ENCODE measurements around the gene MBNL1. TPM values are rescaled to one million over a fixed set of nuclear protein-coding genes. Genes with fewer than 3 reads are reported as not detected.
A peak's percentile ranks its signal among the peaks of the same experiment; 100 is the strongest.
"Not testable (repeated sequence)": the region's sequence is repeated elsewhere in the genome, so short reads cannot be mapped to it uniquely, and the experiment has no call there.

MBNL1 gene
- total RNA-seq, 1 donor, result 465 TPM

DNA sequence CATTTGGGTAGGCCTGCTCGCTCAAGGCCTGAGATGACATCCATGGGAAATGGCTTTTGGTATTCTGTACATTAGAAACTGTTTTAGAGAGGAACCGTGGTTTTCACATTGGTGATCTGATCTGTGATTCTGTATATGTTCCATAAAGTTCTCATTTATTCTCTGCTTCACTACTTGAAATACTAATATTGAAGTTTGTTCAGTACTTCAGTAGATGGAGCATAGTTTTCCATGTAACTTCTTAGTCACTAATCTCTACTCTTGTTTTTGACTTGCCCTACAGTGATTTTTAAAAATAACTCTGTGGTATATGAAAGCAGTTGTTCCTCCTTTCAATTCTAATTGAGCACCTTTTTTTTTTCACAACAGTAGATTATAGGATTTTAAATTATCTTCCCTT is 66.5 kb downstream of the MBNL1 start:
- TF ChIP-seq, protein P1, sequence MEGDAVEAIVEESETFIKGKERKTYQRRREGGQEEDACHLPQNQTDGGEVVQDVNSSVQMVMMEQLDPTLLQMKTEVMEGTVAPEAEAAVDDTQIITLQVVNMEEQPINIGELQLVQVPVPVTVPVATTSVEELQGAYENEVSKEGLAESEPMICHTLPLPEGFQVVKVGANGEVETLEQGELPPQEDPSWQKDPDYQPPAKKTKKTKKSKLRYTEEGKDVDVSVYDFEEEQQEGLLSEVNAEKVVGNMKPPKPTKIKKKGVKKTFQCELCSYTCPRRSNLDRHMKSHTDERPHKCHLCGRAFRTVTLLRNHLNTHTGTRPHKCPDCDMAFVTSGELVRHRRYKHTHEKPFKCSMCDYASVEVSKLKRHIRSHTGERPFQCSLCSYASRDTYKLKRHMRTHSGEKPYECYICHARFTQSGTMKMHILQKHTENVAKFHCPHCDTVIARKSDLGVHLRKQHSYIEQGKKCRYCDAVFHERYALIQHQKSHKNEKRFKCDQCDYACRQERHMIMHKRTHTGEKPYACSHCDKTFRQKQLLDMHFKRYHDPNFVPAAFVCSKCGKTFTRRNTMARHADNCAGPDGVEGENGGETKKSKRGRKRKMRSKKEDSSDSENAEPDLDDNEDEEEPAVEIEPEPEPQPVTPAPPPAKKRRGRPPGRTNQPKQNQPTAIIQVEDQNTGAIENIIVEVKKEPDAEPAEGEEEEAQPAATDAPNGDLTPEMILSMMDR (IDR thresholded peaks at IDR 0.05; ENCODE audit: insufficient read depth, low read length), result no peak
- DNase-seq (ENCODE audit: low read depth), result no peak
- H3K4me3 ChIP-seq (ENCODE audit: low read depth, low read length), result no peak overlapping the region

DNA sequence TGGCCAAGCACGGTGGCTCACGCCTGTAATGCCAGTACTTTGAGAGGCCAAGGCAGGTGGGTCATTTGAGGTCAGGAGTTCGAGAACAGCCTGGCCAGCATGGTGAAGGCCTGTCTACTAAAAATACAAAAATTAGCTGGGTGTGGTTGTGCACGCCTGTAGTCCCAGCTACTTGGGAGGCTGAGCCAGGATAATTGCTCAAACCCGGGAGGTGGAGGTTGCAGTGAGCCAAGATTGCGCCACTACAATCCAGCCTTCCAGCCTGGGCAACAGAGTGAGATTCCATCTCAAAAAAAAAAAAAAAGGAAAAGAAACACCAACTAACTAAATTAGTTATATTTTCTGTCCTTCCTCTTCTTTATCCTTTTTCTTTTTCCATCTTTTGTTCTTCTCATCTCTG is 68.6 kb downstream of the MBNL1 start:
- not testable (repeated sequence) for H3K4me3 ChIP-seq (ENCODE audit: low read depth, low read length)

DNA sequence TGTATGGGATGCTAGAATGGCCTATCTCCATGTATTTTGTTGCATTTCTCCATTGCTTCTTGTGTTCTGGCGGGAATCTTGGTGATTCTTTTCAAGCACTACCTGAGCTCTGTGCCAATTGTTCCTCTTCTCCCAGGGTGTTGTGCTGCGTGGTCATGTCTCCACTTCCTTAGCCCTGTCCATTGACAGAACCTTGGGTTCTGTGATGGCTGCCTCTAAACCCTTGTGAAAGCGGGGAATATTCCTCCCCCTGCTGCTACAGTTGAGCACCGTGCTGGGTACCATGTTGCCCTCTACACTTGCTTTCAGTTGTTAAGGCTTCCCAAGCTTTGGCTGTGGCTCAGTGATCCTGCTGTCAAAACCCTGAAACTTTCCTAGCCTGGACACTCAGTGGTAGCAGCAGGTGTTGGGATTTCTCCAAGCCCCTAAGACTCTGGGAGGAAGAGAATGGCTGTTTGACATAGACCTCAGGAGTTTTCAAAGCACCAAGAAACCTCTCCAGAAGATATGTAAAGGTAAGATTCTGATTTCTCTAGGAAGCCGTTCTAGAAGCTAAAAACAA is 69.5 kb downstream of the MBNL1 start:
- TF ChIP-seq, protein P1 (IDR thresholded peaks at IDR 0.05; ENCODE audit: insufficient read depth, low read length), result no peak
- DNase-seq (ENCODE audit: low read depth), result no peak
- no peak overlapping the region for H3K4me3 ChIP-seq (ENCODE audit: low read depth, low read length)

More for the DNA sequence above, 68.6 kb downstream of the MBNL1 start:
- DNase-seq (ENCODE audit: low read depth), result peak; percentile 47

DNA sequence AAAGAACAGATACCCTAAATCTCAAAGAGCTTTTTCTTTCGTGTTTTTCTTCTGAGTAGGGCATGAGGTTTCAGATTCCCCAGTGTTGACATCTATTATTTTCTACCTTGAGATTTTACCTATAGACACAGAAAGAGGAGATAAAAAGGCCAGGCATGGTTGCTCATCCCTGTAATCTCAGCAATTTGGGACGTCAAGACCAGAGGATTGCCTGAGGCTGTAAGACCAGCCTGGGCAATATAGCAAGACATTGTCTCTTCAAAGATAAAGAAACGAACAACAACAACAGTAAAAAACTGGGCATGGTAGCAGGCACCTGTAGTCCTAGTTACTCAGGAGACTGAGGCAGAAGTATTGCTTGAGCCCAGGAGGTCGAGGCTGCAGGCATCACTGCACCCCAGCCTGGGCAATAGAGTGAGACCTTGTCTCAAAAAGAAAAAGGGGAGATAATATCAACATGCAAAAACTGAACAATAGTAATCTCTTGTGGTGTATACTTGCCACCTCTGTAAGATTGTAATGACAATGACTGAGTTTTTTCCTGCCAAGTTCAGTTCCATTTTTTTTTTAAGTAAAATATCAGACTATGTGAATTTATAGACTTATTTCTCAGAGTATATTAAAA is 71.3 kb downstream of the MBNL1 start:
- H3K4me3 ChIP-seq (ENCODE audit: low read depth, low read length), result no peak overlapping the region
- no peak for DNase-seq (ENCODE audit: low read depth)
- TF ChIP-seq, protein P1 (IDR thresholded peaks at IDR 0.05; ENCODE audit: insufficient read depth, low read length), result no peak

DNA sequence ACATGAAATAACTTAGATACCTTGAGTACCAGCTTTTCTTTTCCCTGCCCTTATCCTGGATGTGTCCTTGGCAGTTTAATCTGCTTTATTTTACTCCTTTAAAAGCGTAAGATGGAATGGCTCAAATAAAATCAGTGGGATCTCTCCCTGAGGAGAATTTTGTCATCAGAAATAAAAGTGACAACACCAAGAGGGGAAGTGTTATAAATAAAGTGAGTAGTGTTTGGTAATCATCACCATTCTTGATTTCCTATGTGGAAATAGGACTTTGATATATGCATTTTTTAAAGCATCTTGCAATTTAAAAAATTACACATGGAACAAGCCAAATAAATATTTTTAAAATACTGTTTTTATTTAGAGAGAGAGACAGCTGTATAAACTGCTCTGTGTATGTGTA is 76.5 kb downstream of the MBNL1 start:
- H3K4me3 ChIP-seq (ENCODE audit: low read depth, low read length), result no peak overlapping the region
- TF ChIP-seq, protein P1 (IDR thresholded peaks at IDR 0.05; ENCODE audit: insufficient read depth, low read length), result no peak
- no peak for DNase-seq (ENCODE audit: low read depth)

DNA sequence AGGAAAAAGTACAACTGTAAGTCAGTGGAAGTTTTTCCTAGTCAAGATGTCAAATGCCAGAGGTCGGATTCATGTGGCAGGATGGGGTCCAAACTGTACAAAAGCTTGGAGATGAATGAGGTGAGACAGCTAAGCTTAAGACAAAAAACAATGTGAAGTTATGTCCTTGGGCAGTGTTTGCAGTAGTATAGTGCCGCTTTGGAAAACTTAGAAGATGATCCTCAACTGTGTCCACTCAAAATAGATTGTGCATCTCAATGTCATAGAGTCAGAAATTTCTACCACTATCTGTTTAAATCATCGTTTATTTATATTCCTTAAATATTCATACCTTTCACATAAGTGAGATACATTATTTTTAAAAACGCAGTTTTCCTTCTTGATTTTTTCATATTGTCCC is 77.3 kb downstream of the MBNL1 start:
- TF ChIP-seq, protein P1 (IDR thresholded peaks at IDR 0.05; ENCODE audit: insufficient read depth, low read length), result no peak
- H3K4me3 ChIP-seq (ENCODE audit: low read depth, low read length), result no peak overlapping the region
- no peak for DNase-seq (ENCODE audit: low read depth)

DNA sequence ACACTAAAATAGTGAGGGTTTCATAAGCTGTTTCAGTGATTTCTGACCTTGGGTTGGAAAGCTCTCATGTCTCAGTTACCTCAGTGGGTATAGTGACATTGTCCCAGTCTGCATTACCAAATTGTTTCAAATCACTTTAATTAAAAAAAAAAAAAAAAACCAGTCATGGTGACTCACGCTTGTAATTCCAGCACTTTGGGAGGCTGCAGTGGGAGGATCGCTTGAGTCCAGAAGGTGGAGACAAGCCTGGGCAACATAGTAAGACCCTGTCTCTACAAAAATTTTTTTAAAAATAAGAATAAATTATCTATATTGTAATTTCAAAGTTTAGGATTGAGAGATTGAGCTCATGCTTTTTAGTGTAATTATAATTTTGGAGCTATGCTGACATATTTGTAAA is 78.0 kb downstream of the MBNL1 start:
- TF ChIP-seq, protein P1 (IDR thresholded peaks at IDR 0.05; ENCODE audit: insufficient read depth, low read length), result no peak
- no peak overlapping the region for H3K4me3 ChIP-seq (ENCODE audit: low read depth, low read length)
- DNase-seq (ENCODE audit: low read depth), result no peak

All from fibroblast of the aortic adventitia (primary cell).